GM12892 (cell line): ENCODE results near the gene ZYG11A.

ENCODE experiments used
- POLR2A ChIP-seq: IDR thresholded peaks from 2 replicates; pipeline ENCODE4 v1.6.1; 2011; ENCODE audit warnings: low read depth, low read length, control low read depth
- POLR2AphosphoS5 ChIP-seq: IDR thresholded peaks from 2 replicates; pipeline ENCODE4 v1.6.1; 2011; ENCODE audit warnings: low read depth, low read length, control low read depth

- TF ChIP-seq POLR2AphosphoS5: no peak
- TF ChIP-seq POLR2A: no peak
These were observed 44.2 kb upstream of the ZYG11A start for GRCh38 chr1:52798331-52798730.
